A549 (cell line): ENCODE data around the gene CLEC4M. TPM values are rescaled to one million over a fixed set of nuclear protein-coding genes. Genes with fewer than 3 reads are reported as not detected.
A peak's percentile ranks its signal among the peaks of the same experiment; 100 is the strongest.

ENCODE experiments used
- ATAC-seq, 2 experiments: fragments of 200-7000 bp in 1 of 2; fragments of >200 bp in 1 of 2; cut with Nextera tagmentation in 1 of 2; cut with Tn5 transposase in 1 of 2; 3 replicates each; pipeline versions ENCODE4 v1.8.0 to v1.9.1; 2018 to 2020; ENCODE audit warnings: mild to moderate bottlenecking in 1 of 2, moderate library complexity in 1 of 2
- CTCF ChIA-PET: fragments of 300-600 bp; sonication (Branson Sonifier 250); formaldehyde crosslinking; extraction: SDS; loops from one replicate; lab custom pipeline; 2021; ENCODE audit warnings: antibody characterized with exemption, inconsistent platforms; lab: Yijun Ruan, JAX
- POLR2A ChIA-PET: fragments of 350-600 bp; formaldehyde crosslinking; extraction: SDS; loops from one replicate; lab custom pipeline; 2021; ENCODE audit warnings: antibody characterized with exemption, inconsistent platforms; lab: Yijun Ruan, JAX
- DNase-seq, 2 experiments: peaks; one replicate each; pipeline versions ENCODE4 v3.0.0 to v3.0.0-alpha.2; 2011 to 2016; ENCODE audit warnings: low read depth in 1 of 2, low spot score in 1 of 2
- FAIRE-seq: peaks from 2 replicates; lab custom pipeline; 2011; peaks lifted over from hg19 to GRCh38; lab: Jason Lieb, UNC
- H3K27ac ChIP-seq, 2 experiments: fragments of >200 bp; sonication (Bioruptor Twin); formaldehyde crosslinking; 3 replicates each; pipeline ENCODE4 v1.5.1; 2016 to 2017
- H3K4me1 ChIP-seq: fragments of >200 bp; sonication (Bioruptor Twin); formaldehyde crosslinking; 3 replicates; pipeline ENCODE4 v1.6.1; 2016
- H3K4me2 ChIP-seq: fragments of >200 bp; sonication (Bioruptor Twin); formaldehyde crosslinking; 3 replicates; pipeline ENCODE4 v1.6.1; 2016
- H3K4me3 ChIP-seq: fragments of >200 bp; sonication (Bioruptor Twin); formaldehyde crosslinking; 3 replicates; pipeline ENCODE4 v1.5.1; 2016
- H3K9me3 ChIP-seq: fragments of >200 bp; sonication (Bioruptor Twin); formaldehyde crosslinking; 3 replicates; pipeline ENCODE4 v1.6.1; 2016
- CBX2 ChIP-seq: fragments of 200-600 bp; sonication (generic); IDR thresholded peaks from 2 replicates; pipeline ENCODE4 v1.6.1; 2016; ENCODE audit warnings: low read depth, mild to moderate bottlenecking, borderline replicate concordance
- CHD2 ChIP-seq: fragments of 150-350 bp; IDR thresholded peaks from 2 replicates; pipeline ENCODE4 v1.6.1; 2014; ENCODE audit warnings: low read length; ENCODE audit not compliant: partially characterized antibody
- CTCF ChIP-seq: fragments of >200 bp; sonication (Bioruptor Twin); formaldehyde crosslinking; IDR thresholded peaks from 3 replicates; pipeline ENCODE4 v1.5.1; 2016
- E2F6 ChIP-seq: IDR thresholded peaks from 2 replicates; pipeline ENCODE4 v1.6.1; 2012; ENCODE audit warnings: low read depth, borderline replicate concordance
- ELK1 ChIP-seq: fragments of 150-350 bp; IDR thresholded peaks from 2 replicates; pipeline ENCODE4 v1.6.1; 2014; ENCODE audit warnings: low read depth, mild to moderate bottlenecking, low read length
- FOSB ChIP-seq: fragments of 250-450 bp; sonication (Bioruptor Pico); IDR thresholded peaks from 2 replicates; pipeline ENCODE4 v1.5.0; 2020; ENCODE audit warnings: mild to moderate bottlenecking, moderate library complexity
- FOXS1 ChIP-seq: fragments of 250-450 bp; sonication (Bioruptor Pico); IDR thresholded peaks from 2 replicates; pipeline ENCODE4 v1.5.0; 2020; ENCODE audit warnings: mild to moderate bottlenecking, moderate library complexity
- HDAC2 ChIP-seq: fragments of 200-600 bp; sonication (generic); IDR thresholded peaks from 2 replicates; pipeline ENCODE4 v1.6.1; 2016
- HOXB13 ChIP-seq: fragments of 250-450 bp; sonication (Bioruptor Pico); IDR thresholded peaks from 2 replicates; pipeline ENCODE4 v1.5.0; 2020; ENCODE audit warnings: low read depth, mild to moderate bottlenecking, moderate library complexity
- KDM1A ChIP-seq: fragments of 200-600 bp; sonication (generic); IDR thresholded peaks from 2 replicates; pipeline ENCODE4 v1.6.1; 2016; ENCODE audit warnings: low read depth, mild to moderate bottlenecking
- NR3C1 ChIP-seq: fragments of >200 bp; sonication (Bioruptor Twin); formaldehyde crosslinking; IDR thresholded peaks from 3 replicates; pipeline ENCODE4 v1.6.1; 2017
- PBX3 ChIP-seq: IDR thresholded peaks from 2 replicates; pipeline ENCODE4 v1.6.1; 2012
- POLR2A ChIP-seq: IDR thresholded peaks from 2 replicates; pipeline ENCODE4 v1.6.1; 2012; ENCODE audit warnings: mild to moderate bottlenecking, low read length
- REST ChIP-seq: fragments of 200-600 bp; sonication (generic); IDR thresholded peaks from 2 replicates; pipeline ENCODE4 v1.6.1; 2016; ENCODE audit warnings: antibody characterized with exemption, mild to moderate bottlenecking, moderate library complexity
- RNF2 ChIP-seq: fragments of 200-600 bp; sonication (generic); IDR thresholded peaks from 2 replicates; pipeline ENCODE4 v1.6.1; 2016; ENCODE audit warnings: low read depth, mild to moderate bottlenecking, antibody characterized with exemption, moderate library complexity, borderline replicate concordance
- SMC3 ChIP-seq: fragments of >200 bp; sonication (Bioruptor Twin); formaldehyde crosslinking; IDR thresholded peaks from 3 replicates; pipeline ENCODE4 v1.6.1; 2018; ENCODE audit warnings: inconsistent platforms
- SREBF2 ChIP-seq: fragments of 450-650 bp; IDR thresholded peaks from 2 replicates; pipeline ENCODE4 v1.6.1; 2014; ENCODE audit warnings: mild to moderate bottlenecking, moderate library complexity
- USF2 ChIP-seq: fragments of 450-650 bp; IDR thresholded peaks from 2 replicates; pipeline ENCODE4 v1.6.1; 2014; ENCODE audit warnings: antibody characterized with exemption
- ZC3H11A ChIP-seq: fragments of 450-650 bp; IDR thresholded peaks from 2 replicates; pipeline ENCODE4 v1.6.1; 2014; ENCODE audit warnings: antibody characterized with exemption, mild to moderate bottlenecking
- WGBS: methylation state at CpG from one replicate; pipeline ENCODE4 v1.1.6; 2017; ENCODE audit errors: missing lambda C conversion rate; 5-methylcytosine and 5-hydroxymethylcytosine counted together
- polyA plus RNA-seq, 4 experiments: library from polyadenylated mRNA; depleted of rRNA in 3 of 4; stranded (reverse); fragments of >200 nt; fragmentation: RNase III in 1 of 4; extraction: RNeasy Plus Mini Kit Qiagen cat#74134 plus additional on column Dnase treatment in 1 of 4; gene quantifications; 2 replicates in 3 of 4; 3 replicates in 1 of 4; pipeline ENCODE4 v1.2.3, GENCODE V29; 2011 to 2017

The CLEC4M gene
- polyA plus RNA-seq, 2 of the 4 experiments (the other 2 are of a cell fraction), result not detected

GRCh38 chr19:7779631-7780486 lies 16.8 kb downstream of the CLEC4M start:
- no peak for FAIRE-seq
- POLR2A ChIA-PET, result no interaction called here
- Histone ChIP-seq H3K4me2 (no peak overlapping the region), H3K9me3 (0 out of 3 replicates have a peak, but pooled peaks cover 1% of the 10 kb centered on the region), H3K27ac (no peak overlapping the region), H3K4me1 (peaks cover 7% of the 10 kb centered on the region; the same call in 2 of the 3 replicates), H3K4me3 (no peak overlapping the region)
- TF ChIP-seq HDAC2, result no peak
- no peak for TF ChIP-seq USF2
- TF ChIP-seq POLR2A, result no peak
- TF ChIP-seq SREBF2, result no peak
- no peak for TF ChIP-seq RNF2
- TF ChIP-seq E2F6, result no peak
- no peak for TF ChIP-seq ELK1
- no peak for TF ChIP-seq ZC3H11A
- TF ChIP-seq FOXS1, result no peak
- no peak for TF ChIP-seq FOSB (CRISPR knock-in tag)
- no peak for TF ChIP-seq CBX2
- no peak for TF ChIP-seq CHD2
- no peak for TF ChIP-seq HOXB13 (CRISPR knock-in tag)
- no peak for TF ChIP-seq KDM1A
- no peak for TF ChIP-seq CTCF
- CTCF ChIA-PET, result interaction anchor here (0.6 to 1.3 kb wide), 3 partner anchors 16 to 26 kb away, joined by 3 read pairs; no protein-coding TSS in a partner anchor
- no peak for DNase-seq
- WGBS, result 44% methylated on average over 25 of the region's 26 CpGs
- ATAC-seq, result no peak

- 14% methylated on average over 12 of the region's 12 CpGs for WGBS
- peak in 1 of 2 experiments; percentile 8 for DNase-seq
- no peak for TF ChIP-seq ELK1
- TF ChIP-seq REST, result no peak
- no peak for TF ChIP-seq PBX3
- TF ChIP-seq SMC3, result no peak
- no peak for TF ChIP-seq NR3C1
- Histone ChIP-seq H3K4me3 (no peak overlapping the region), H3K4me2 (no peak overlapping the region), H3K4me1 (peaks cover 7% of the 10 kb centered on the region; the same call in 2 of the 3 replicates), H3K9me3 (0 out of 3 replicates have a peak, but pooled peaks cover 4% of the 10 kb centered on the region), H3K27ac (no peak overlapping the region)
- ChIA-PET POLR2A (no interaction called here), CTCF (interaction anchor here (0.5 to 1.5 kb wide), 3 partner anchors 43 to 213 kb away, joined by 3 to 4 read pairs (median 3); no protein-coding TSS in a partner anchor)
- no peak for ATAC-seq
- no peak for FAIRE-seq
Observed at GRCh38 chr19:7781157-7781556, 18.1 kb downstream of the CLEC4M start.
